Posterior cingulate gyrus (tissue), 11 donors: ENCODE data around the gene FERD3L.
A peak's percentile ranks its signal among the peaks of the same experiment; 100 is the strongest.

ENCODE experiments used
- DNase-seq, 10 donors: peaks; one replicate each; pipeline versions ENCODE4 v3.0.0 to v3.0.0-alpha.2; 2020 to 2021; ENCODE audit warnings: mixed read lengths in 3 of 10
- intact Hi-C: fragments of 100-400 bp; cut with DNase I; formaldehyde crosslinking; loops from one replicate; pipeline ENCODE4 v1.15.1; 2023

The FERD3L gene

DNA sequence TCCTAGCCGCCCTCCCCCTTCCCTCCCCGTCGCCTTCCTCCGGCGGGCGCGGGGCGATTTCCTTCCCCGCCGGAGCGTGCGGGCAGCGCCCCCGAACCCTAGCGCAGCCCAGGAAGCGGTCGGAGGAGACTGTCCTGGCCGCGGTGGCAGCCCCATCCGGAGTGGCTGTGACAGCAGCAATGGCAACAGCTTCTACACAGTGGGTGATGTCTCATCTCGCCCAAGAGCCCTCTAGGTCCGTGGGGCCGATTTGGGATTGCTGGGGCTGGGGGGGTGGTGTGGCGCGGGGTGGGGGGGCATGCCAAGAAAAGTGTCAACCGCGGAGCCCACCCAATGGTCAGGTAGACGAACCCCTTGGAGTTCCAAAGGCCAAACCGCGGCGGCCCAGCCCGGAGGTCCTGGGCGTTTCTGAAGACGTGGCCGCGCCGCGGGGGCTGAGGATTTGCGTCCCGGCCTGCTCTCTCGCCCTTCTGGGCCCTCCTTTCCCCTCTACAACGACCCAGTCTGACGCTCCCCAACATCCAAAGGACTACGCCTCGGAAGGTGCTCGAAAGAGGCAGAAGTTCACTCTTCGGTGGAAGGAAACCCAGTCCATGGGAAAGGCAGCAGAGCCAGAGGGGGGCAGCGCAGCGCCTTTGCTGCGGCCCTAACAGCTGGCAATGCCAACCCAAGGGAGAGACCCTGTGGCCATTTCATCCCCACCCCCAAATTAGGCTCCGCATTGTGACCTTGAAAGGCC, 27.2 kb downstream of the FERD3L start:
- peak in 2 of 10 donors; percentile 53 to 69 for DNase-seq
- intact Hi-C loops: no loop called here

GRCh38 chr7:19117091-19117869, 27.9 kb downstream of the FERD3L start, which contains the start of gene TWIST1:
TWIST1 (minus strand) TSS chr7:19117636; CDS start chr7:19117321, 315 bp downstream.
- intact Hi-C loops: no loop called here
- DNase-seq: peak in 3 of 10 donors; percentile 62 to 86 (median 79)

DNA sequence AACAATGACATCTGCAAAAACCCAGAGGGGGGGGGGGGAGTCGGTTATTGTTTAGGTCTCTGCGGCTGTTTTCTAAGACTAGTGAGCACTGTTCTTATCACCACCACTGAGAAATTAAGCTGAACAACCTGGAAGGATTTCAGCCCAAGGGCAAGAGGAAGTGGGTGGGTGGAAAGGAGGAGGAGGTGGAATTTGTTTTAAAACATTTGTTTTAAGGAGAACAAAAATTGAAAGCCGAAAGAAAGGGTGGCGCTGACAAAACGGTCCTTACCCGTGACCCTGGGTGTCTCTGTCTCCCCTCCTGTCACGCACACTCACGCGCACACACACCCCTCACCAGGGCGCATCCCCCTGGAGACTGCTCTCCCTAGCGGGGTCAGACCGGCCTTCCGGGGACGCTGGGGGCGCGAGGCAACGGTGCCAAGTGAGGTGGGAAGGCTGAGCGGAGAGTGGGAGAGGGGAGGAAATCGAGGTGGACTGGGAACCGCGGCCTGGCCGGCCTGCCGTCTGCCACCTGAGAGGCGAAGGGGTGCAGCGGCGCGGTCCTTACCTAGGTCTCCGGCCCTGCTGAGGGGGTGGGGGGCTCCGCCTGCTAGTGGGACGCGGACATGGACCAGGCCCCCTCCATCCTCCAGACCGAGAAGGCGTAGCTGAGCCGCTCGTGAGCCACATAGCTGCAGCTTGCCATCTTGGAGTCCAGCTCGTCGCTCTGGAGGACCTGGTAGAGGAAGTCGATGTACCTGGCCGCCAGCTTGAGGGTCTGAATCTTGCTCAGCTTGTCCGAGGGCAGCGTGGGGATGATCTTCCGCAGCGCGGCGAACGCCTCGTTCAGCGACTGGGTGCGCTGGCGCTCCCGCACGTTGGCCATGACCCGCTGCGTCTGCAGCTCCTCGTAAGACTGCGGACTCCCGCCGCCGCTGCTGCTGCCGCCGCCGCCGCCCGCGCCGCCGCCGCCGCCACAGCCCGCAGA, 28.8 kb downstream of the FERD3L start:
- intact Hi-C loops: no loop called here
- peak in 3 of 10 donors; percentile 60 to 76 (median 64) for DNase-seq

GRCh38 chr7:19114551-19114855, 30.7 kb downstream of the FERD3L start:
- intact Hi-C loops: no loop called here
- no peak for DNase-seq

DNA sequence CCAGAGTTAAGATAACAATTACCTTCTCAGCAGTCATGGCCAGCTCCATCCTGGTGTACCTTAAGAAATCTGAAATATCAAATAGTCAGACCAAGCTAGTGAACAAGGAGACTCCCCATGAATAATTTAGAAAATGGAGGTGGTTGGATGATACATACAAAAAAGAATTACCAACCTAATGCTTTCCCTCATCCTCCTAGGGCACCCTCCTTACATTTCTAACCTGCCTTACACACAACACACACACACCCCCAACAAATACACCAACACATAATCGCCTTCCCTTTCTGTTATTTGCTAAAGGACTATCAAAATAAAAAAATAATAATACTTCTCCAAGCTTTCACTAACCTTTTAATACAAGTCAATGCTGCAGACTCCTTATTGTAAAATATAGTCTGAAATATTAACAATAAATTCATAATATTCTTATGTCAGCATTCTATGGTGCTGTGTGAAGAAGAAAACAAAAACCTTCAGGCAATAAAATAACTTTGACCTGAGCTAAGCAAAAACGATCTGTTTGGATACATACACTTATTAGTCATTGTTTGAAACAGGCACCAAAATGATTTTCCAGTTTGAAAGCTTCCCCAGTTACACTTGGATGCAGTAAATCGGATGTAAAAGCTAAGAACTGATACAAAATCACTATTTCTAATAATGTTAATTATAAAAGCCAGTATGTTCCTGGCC, 31.2 kb downstream of the FERD3L start:
- DNase-seq: no peak
- intact Hi-C loops: no loop called here

GRCh38 chr7:19113002-19113350, 32.2 kb downstream of the FERD3L start:
- no peak for DNase-seq
- intact Hi-C loops: no loop called here

- intact Hi-C loops: no loop called here
- peak in 3 of 10 donors; percentile 60 to 77 (median 69) for DNase-seq
These were observed 32.8 kb downstream of the FERD3L start for GRCh38 chr7:19112274-19113001.

DNA sequence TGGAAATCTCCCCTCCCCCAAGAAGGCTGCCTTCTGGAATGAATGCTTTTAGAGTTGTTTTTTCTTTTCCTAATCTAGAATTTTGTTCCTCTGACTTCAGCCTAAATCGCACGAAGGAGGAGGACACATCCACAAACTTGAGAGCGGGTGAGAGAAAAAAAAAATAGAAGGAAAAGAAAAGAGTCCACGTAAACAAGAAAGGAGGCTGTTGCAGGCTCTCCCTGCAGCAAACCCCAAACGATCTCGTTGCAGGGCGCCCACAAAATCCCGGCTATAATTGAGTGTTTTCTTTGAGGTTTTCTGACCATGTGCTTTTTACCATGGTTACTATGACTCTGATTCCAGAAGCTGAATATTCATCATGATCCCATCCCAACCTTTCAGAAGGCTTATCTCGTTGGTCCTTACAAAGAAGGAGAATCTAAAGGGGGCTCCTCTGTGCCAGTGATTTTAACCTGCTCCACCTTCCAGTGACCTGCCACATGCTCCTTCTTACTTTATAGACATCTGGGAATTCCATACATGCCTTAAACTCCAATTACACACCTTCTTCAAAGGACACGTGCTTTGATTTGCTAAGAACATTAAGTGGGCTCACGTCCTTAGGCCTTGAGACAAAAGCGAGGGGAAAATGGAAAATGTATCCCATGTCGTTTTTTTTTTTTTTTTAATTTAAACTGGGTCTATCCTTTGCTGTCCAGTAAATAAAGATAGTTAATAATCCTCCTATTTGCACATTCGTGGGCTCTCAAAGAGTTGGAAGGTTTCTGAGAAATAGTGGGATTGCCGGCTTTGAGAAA, 33.5 kb downstream of the FERD3L start:
- intact Hi-C loops: no loop called here
- DNase-seq: no peak

DNA sequence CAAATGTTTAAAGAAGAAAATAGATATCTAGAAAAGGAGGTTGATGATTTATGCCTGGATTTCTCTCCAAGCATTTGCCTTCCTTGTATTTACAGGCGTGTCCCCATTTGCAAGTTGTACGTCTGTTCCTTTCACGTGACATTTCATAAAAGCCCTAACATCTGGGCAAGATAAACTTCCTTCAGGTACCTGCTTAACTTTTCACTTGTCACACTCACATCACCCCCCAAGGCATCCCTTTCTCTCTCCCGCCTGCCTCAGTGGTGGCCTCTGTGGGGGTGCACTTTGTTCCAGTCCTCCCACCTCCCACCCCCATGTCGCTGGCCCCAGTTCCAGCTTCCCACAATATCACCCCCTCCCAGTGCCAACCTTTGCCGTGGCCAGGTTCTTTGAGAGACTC, 34.4 kb downstream of the FERD3L start:
- intact Hi-C loops: no loop called here

GRCh38 chr7:19110026-19110730, 35.0 kb downstream of the FERD3L start:
- intact Hi-C loops: no loop called here
- DNase-seq: no peak

More for the DNA sequence above, 34.4 kb downstream of the FERD3L start:
- DNase-seq: no peak

- DNase-seq: no peak
- intact Hi-C loops: no loop called here
These were observed 35.9 kb downstream of the FERD3L start for GRCh38 chr7:19109000-19109946.

DNA sequence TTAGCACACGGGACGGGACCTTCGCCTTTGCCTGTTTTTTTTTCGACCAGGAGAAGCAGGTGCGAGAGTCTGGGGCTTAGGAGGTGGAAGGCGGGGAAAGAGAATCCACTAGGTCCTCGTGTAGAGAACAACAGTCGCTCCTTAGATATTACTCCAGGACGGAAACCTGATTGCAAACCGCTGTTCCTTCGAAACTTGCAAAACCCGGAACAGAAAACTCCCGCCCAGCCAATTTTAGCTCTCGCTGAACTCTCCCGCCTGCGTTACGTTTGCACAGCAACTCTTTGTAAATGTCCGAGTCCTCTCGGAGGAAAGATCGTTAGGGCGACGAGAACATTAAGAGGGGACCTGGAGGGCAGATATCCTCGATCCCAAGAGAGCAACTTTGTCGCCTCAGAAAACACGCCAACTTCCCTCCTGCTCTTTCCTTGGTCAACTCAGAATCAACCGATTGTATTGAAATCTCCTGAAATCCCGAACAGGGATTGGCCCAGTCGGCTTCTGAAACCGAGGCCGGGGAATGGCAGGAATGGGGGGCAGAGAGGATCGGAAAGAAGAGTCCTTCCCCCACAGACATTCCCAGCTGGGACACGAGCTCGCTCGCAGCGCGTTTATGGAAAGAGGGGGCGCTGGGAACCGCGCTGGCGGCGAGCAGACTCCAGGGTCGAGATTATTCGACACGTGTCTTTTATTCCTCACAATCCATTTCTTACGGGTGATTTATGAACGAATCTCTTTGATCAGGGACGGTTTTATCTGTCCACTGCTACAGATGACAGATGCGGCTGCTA, 37.7 kb downstream of the FERD3L start:
- peak in 1 of 10 donors; percentile 50 for DNase-seq
- intact Hi-C loops: no loop called here

DNA sequence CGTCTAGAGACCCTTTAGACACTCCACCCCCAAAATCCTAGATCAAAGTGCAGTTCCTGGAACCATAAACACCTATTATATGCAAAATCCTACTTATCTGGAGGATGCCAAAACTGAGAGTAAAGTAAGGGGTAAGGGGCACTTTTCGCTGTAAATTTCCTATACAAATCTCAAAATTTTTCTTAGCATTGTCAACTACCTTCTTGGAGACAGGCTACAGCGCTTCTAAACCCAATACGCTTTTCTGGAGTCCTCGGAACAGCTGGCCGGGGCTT, 38.2 kb downstream of the FERD3L start:
- intact Hi-C loops: no loop called here
- DNase-seq: no peak

- DNase-seq: peak in 1 of 10 donors; percentile 74
- intact Hi-C loops: no loop called here
These were observed 38.8 kb downstream of the FERD3L start for GRCh38 chr7:19106241-19107080.

GRCh38 chr7:19105546-19105945, 39.7 kb downstream of the FERD3L start:
- no peak for DNase-seq
- intact Hi-C loops: no loop called here

GRCh38 chr7:19104811-19105210, 40.4 kb downstream of the FERD3L start:
- intact Hi-C loops: no loop called here
- no peak for DNase-seq
